Ovary (tissue), 9 donors: Measurements from ENCODE around the gene ARHGAP1. TPM values are rescaled to one million over a fixed set of nuclear protein-coding genes. Genes with fewer than 3 reads are reported as not detected.
A peak's percentile ranks its signal among the peaks of the same experiment; 100 is the strongest.

Experiments
- DNase-seq, 5 donors: peaks; one replicate each; pipeline ENCODE4 v3.0.0-alpha.2; 2019 to 2020
- H3K27ac ChIP-seq, 2 donors: fragments of 200-600 bp; one replicate each; pipeline versions ENCODE4 v1.5.1 to v1.8.0; 2019 to 2022
- H3K27me3 ChIP-seq: fragments of 200-600 bp; one replicate; pipeline ENCODE4 v1.8.0; 2022
- H3K36me3 ChIP-seq: fragments of 200-600 bp; sonication (generic); one replicate; pipeline ENCODE4 v1.5.1; 2019
- H3K4me1 ChIP-seq: one replicate; pipeline ENCODE4 v1.8.1; 2013; ENCODE audit warnings: mild to moderate bottlenecking, moderate library complexity; ENCODE audit not compliant: insufficient read depth
- H3K4me3 ChIP-seq: fragments of 200-600 bp; sonication (generic); one replicate; pipeline ENCODE4 v1.5.1; 2017
- H3K9me3 ChIP-seq, 2 donors: fragments of 200-600 bp in 1 of 2; sonication (generic) in 1 of 2; one replicate each; pipeline versions ENCODE4 v1.5.1 to v1.8.1; 2013 to 2019; ENCODE audit warnings: mild to moderate bottlenecking in 1 of 2, moderate library complexity in 1 of 2
- EP300 ChIP-seq: sonication (generic); formaldehyde crosslinking; IDR thresholded peaks from one replicate; pipeline ENCODE4 v1.6.1; 2017; ENCODE audit warnings: antibody characterized with exemption
- POLR2A ChIP-seq: fragments of 450-650 bp; IDR thresholded peaks from one replicate; pipeline ENCODE4 v1.6.1; 2017; ENCODE audit warnings: antibody characterized with exemption, mild to moderate bottlenecking, moderate library complexity
- WGBS, 3 donors: extraction: QIAGEN DNeasy Blood & Tissue Kit in 1 of 3; methylation state at CpG; one replicate each; pipeline versions ENCODE4 v1.1.5 to v1.1.7; 2013 to 2017; 5-methylcytosine and 5-hydroxymethylcytosine counted together
- intact Hi-C, 4 donors: fragments of 100-400 bp; cut with DNase I; formaldehyde crosslinking; loops; one replicate each; pipeline versions ENCODE4 v1.11.0 to v1.15.1; 2022 to 2023
- polyA plus RNA-seq, 2 donors: library from polyadenylated mRNA; stranded (reverse); fragments of 200-250 nt in 1 of 2; fragments of 350-450 nt in 1 of 2; fragmentation: Illumina TruSeq in 1 of 2; extraction: RNeasy Lipid Tissue Mini Kit (QIAGEN cat#74804) in 1 of 2; gene quantifications; one replicate each; pipeline ENCODE4 v1.2.3, GENCODE V29; 2013 to 2014
- total RNA-seq, 7 donors: library from RNA; depleted of rRNA in 2 of 7; stranded (reverse); fragments of >200 nt in 2 of 7; fragmentation: NEBNext Ultra II Directional in 3 of 7; extraction: Animal tissue kit (Norgen Biotek cat#: 25700) in 3 of 7; gene quantifications; one replicate each; pipeline versions ENCODE4 v1.1.0 to v1.2.4, GENCODE V29; 2016 to 2023
- TF ChIP-seq, protein P1 (sequence below), 3 donors: fragments of 450-650 bp in 2 of 3; fragments of 200-600 bp in 1 of 3; IDR thresholded peaks; one replicate each; pipeline versions ENCODE4 v1.5.1 to v1.8.0; 2016 to 2022; ENCODE audit warnings: antibody characterized with exemption in 3 of 3, mild to moderate bottlenecking in 1 of 3
- donor health status: DM: no; HTN: no; CAD: no; lungs with moderate emphysema.
- donor health status: DM: no; HTN: no; CAD: no.
- donor health status: Bipolar disorder and iron deficiency.
- donor health status: DM: yes; HTN: yes; CAD: no.
- donor health status: DM: no; HTN: no; CAD: no.
- donor health status: DM: yes; HTN: yes; CAD: no.

The ARHGAP1 gene
- total and polyA plus RNA-seq, 9 donors: 24.1 to 95.9 (median 73.3) TPM

DNA sequence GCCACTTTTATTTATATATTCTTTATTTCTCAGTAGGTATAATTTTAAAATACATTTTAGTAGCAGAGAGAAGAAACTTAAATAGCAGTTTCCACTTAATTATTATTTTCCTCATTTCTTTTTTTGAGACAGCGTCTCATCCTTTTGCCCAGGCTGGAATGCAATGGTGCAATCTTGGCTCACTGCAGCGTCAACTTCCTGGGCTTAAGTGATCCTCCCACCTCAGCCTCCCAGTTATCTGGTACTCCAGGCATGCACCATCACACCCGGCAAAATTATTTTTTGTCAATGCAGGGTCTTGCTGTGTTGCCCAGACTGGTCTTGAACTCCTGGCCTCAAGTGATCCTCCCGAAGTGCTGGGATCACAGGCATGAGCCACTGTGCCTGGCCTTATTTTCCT is 44.8 kb downstream of the ARHGAP1 start:
- H3K4me3 ChIP-seq: no peak overlapping the region
- H3K4me1 ChIP-seq: no peaks in the 10 kb centered on the region
- WGBS, 3 donors: 32 to 68% (median 67%) methylated on average over 4 of the region's 4 CpGs
- H3K9me3 ChIP-seq: no peaks in the 10 kb centered on the region
- intact Hi-C loops: no loop called here
- no peaks in the 10 kb centered on the region for H3K36me3 ChIP-seq
- TF ChIP-seq POLR2A: no peak
- no peak for TF ChIP-seq EP300
- TF ChIP-seq, protein P1, sequence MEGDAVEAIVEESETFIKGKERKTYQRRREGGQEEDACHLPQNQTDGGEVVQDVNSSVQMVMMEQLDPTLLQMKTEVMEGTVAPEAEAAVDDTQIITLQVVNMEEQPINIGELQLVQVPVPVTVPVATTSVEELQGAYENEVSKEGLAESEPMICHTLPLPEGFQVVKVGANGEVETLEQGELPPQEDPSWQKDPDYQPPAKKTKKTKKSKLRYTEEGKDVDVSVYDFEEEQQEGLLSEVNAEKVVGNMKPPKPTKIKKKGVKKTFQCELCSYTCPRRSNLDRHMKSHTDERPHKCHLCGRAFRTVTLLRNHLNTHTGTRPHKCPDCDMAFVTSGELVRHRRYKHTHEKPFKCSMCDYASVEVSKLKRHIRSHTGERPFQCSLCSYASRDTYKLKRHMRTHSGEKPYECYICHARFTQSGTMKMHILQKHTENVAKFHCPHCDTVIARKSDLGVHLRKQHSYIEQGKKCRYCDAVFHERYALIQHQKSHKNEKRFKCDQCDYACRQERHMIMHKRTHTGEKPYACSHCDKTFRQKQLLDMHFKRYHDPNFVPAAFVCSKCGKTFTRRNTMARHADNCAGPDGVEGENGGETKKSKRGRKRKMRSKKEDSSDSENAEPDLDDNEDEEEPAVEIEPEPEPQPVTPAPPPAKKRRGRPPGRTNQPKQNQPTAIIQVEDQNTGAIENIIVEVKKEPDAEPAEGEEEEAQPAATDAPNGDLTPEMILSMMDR (IDR thresholded peaks at IDR 0.05): no peak
- no peak overlapping the region for H3K27ac ChIP-seq
- no peaks in the 10 kb centered on the region for H3K27me3 ChIP-seq
- DNase-seq: no peak

DNA sequence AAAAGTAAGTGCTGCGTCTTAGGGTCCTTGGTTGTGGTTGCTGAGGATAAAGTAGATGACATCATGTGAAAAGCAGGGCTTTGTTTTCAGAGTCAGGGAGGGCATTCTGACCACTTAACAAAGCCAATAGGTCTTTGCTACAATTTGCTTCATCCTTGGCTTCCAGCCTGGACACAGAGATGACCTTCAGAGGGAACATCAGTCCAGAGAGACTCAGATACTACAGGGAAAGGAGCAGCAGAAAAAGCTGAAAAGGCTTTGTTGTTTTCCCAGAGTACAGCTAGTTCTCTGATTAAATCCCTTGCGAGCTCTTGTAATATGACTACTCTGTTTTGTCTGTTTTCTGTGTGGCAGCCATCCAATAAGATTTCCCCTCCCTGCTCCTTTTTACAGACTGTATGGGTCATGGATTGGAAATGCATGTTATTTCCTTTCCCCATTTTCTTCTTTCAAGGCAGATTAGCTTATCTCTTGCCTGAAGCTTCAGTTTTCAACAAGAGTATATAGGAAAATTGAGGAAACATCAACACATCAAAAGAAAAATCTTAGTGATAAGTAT is 51.2 kb downstream of the ARHGAP1 start:
- no peaks in the 10 kb centered on the region for H3K36me3 ChIP-seq
- no peak overlapping the region for H3K4me3 ChIP-seq
- H3K9me3 ChIP-seq: no peaks in the 10 kb centered on the region
- DNase-seq: peak; percentile 63 to 89 (median 70)
- H3K27ac ChIP-seq: peak overlapping the region in 1 of 2 donors; percentile 48
- intact Hi-C loops: no loop called here
- H3K27me3 ChIP-seq: no peaks in the 10 kb centered on the region
- TF ChIP-seq, protein P1 (IDR thresholded peaks at IDR 0.05): no peak
- no peak for TF ChIP-seq EP300
- no peak for TF ChIP-seq POLR2A
- WGBS, 3 donors: 2 to 5% (median 4%) methylated on average over 2 of the region's 2 CpGs
- peaks cover 11% of the 10 kb centered on the region for H3K4me1 ChIP-seq

DNA sequence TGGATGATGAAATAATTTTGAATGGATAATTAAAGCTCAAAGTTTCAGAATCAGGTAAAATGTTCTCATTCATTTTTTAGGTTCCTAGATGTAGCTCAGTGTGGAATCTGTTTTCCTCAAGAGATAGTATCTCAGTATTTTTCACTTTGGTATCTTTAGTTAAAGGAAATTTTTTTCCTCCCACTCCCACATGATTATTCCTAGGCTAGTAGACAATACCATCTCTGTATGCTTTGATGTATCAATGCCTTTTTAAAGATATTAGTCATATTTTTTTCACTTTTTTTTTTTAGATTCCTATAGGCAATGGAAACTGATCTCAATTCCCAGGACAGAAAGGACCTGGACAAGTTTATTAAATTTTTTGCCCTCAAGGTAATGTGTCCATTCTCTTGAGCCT is 56.4 kb downstream of the ARHGAP1 start:
- H3K27me3 ChIP-seq: no peaks in the 10 kb centered on the region
- peaks cover 3% of the 10 kb centered on the region for H3K4me1 ChIP-seq
- H3K36me3 ChIP-seq: no peaks in the 10 kb centered on the region
- no peaks in the 10 kb centered on the region for H3K9me3 ChIP-seq
- TF ChIP-seq POLR2A: no peak
- no peak for TF ChIP-seq EP300
- TF ChIP-seq, protein P1 (IDR thresholded peaks at IDR 0.05): no peak
- no peak overlapping the region for H3K27ac ChIP-seq
- intact Hi-C loops: no loop called here
- H3K4me3 ChIP-seq: no peak overlapping the region
- no peak for DNase-seq

DNA sequence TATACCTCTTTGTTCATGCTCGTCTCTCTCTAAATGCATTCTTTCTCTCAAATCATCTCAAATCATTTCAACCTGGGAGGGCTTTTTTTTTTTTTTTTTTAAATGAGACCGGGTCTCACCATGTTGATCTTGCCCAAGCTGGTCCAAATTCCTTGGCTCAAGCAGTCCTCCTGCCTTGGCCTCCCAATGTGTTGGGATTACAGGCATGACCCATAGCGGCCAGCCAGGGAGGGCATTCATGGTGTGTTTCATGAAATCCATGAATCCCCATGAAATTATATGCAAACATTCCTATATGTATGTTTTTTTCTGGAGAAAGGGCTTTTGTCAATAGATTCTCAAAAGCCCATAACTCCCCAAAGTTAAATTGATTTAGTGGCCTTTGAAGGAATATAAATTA is 56.9 kb downstream of the ARHGAP1 start:
- TF ChIP-seq, protein P1 (IDR thresholded peaks at IDR 0.05): no peak
- TF ChIP-seq EP300 (no peak), POLR2A (no peak)
- WGBS, 3 donors: 92 to 96% (median 94%) methylated on average over 3 of the region's 3 CpGs
- DNase-seq: no peak
- Histone ChIP-seq H3K27ac (no peak overlapping the region), H3K4me3 (no peak overlapping the region), H3K9me3 (no peaks in the 10 kb centered on the region), H3K27me3 (no peaks in the 10 kb centered on the region), H3K36me3 (no peaks in the 10 kb centered on the region), H3K4me1 (peaks cover 2% of the 10 kb centered on the region)
- intact Hi-C loops: no loop called here
